Neural progenitor cell (in vitro differentiated cells): ENCODE data around the gene WDR70. TPM values are rescaled to one million over a fixed set of nuclear protein-coding genes. Genes with fewer than 3 reads are reported as not detected.

Experiments used
- DNase-seq: peaks from one replicate; pipeline ENCODE4 v3.0.0-alpha.2; 2016; ENCODE audit warnings: low spot score
- H2AFZ ChIP-seq: fragments of 200-600 bp; sonication (generic); replicated peaks from 2 replicates; pipeline ENCODE4 v1.6.1; 2016; ENCODE audit warnings: antibody characterized with exemption
- H3F3A ChIP-seq: fragments of 200-600 bp; sonication (generic); 2 replicates; pipeline ENCODE4 v1.6.1; 2016; ENCODE audit warnings: antibody characterized with exemption, low read depth
- H3K27ac ChIP-seq: fragments of 200-600 bp; sonication (generic); 2 replicates; pipeline ENCODE4 v1.5.1; 2016; ENCODE audit warnings: mild to moderate bottlenecking
- H3K27me3 ChIP-seq: fragments of 200-600 bp; sonication (generic); 2 replicates; pipeline ENCODE4 v1.6.1; 2016; ENCODE audit warnings: mild to moderate bottlenecking, moderate library complexity
- H3K36me3 ChIP-seq: fragments of 200-600 bp; sonication (generic); 2 replicates; pipeline ENCODE4 v1.5.1; 2016
- H3K4me1 ChIP-seq: fragments of 200-600 bp; sonication (generic); 2 replicates; pipeline ENCODE4 v1.6.1; 2016; ENCODE audit warnings: mixed run types
- H3K4me2 ChIP-seq: fragments of 200-600 bp; sonication (generic); 2 replicates; pipeline ENCODE4 v1.6.1; 2016
- H3K4me3 ChIP-seq: fragments of 200-600 bp; sonication (generic); 2 replicates; pipeline ENCODE4 v1.5.1; 2016
- H3K79me2 ChIP-seq: fragments of 200-600 bp; sonication (generic); 2 replicates; pipeline ENCODE4 v1.6.1; 2016; ENCODE audit warnings: low read depth
- H3K9ac ChIP-seq: fragments of 200-600 bp; sonication (generic); 2 replicates; pipeline ENCODE4 v1.6.1; 2016
- H3K9me3 ChIP-seq: fragments of 200-600 bp; sonication (generic); 2 replicates; pipeline ENCODE4 v1.5.1; 2016; ENCODE audit warnings: low read depth
- H4K20me1 ChIP-seq: fragments of 200-600 bp; sonication (generic); 2 replicates; pipeline ENCODE4 v1.6.1; 2016; ENCODE audit warnings: low read depth
- H3K27ac Mint-ChIP-seq: 3 replicates; pipeline ENCODE4 v1.8.0; 2021; ENCODE audit warnings: mixed read lengths
- H3K27me3 Mint-ChIP-seq: 2 replicates; pipeline ENCODE4 v1.8.0; 2022; ENCODE audit warnings: low read depth, mild to moderate bottlenecking, inconsistent platforms, moderate library complexity, mixed read lengths; ENCODE audit not compliant: insufficient read depth
- H3K36me3 Mint-ChIP-seq: 3 replicates; pipeline ENCODE4 v1.8.0; 2021; ENCODE audit warnings: mixed read lengths
- H3K4me1 Mint-ChIP-seq: 3 replicates; pipeline ENCODE4 v1.8.0; 2021; ENCODE audit warnings: mixed read lengths
- H3K4me3 Mint-ChIP-seq: 3 replicates; pipeline ENCODE4 v1.8.0; 2021; ENCODE audit warnings: mild to moderate bottlenecking, moderate library complexity, mixed read lengths
- H3K9me3 Mint-ChIP-seq: 3 replicates; pipeline ENCODE4 v1.8.0; 2020; ENCODE audit warnings: mixed read lengths
- CTCF ChIP-seq: fragments of 200-600 bp; sonication (generic); IDR thresholded peaks from 2 replicates; pipeline ENCODE4 v1.5.1; 2017; ENCODE audit warnings: antibody characterized with exemption, mild to moderate bottlenecking
- EZH2 ChIP-seq: fragments of 200-600 bp; sonication (generic); IDR thresholded peaks from 2 replicates; pipeline ENCODE4 v1.6.1; 2017; ENCODE audit warnings: antibody characterized with exemption, mild to moderate bottlenecking, moderate library complexity
- EZH2phosphoT487 ChIP-seq: fragments of 200-600 bp; sonication (generic); IDR thresholded peaks from 2 replicates; pipeline ENCODE4 v1.6.1; 2017; ENCODE audit warnings: antibody characterized with exemption
- total RNA-seq: library from RNA; depleted of rRNA; stranded (reverse); fragments of >200 nt; gene quantifications from 2 replicates; pipeline ENCODE4 v1.2.3, GENCODE V29; 2015; ENCODE audit warnings: low replicate concordance

WDR70 gene
- total RNA-seq, 1 donor from 2014 or later, result 46.2 TPM

- Histone ChIP-seq H3K4me1 (no peaks in the 10 kb centered on the region), H4K20me1 (no peaks in the 10 kb centered on the region), H3K27me3 (no peaks in the 10 kb centered on the region), H3K36me3 (no peaks in the 10 kb centered on the region), H3K4me2 (no peak overlapping the region), H3K4me3 (no peak overlapping the region), H3K9ac (no peak overlapping the region), H2AFZ (no peak overlapping the region), H3K79me2 (no peaks in the 10 kb centered on the region), H3F3A (no peaks in the 10 kb centered on the region), H3K27ac (no peak overlapping the region), H3K9me3 (no peaks in the 10 kb centered on the region)
- Mint-ChIP-seq H3K9me3 (peaks cover 14% of the 10 kb centered on the region), H3K27me3 (no peaks in the 10 kb centered on the region), H3K4me1 (no peaks in the 10 kb centered on the region), H3K27ac (no peak overlapping the region), H3K36me3 (peaks cover 7% of the 10 kb centered on the region), H3K4me3 (no peak overlapping the region)
- DNase-seq, result no peak
- no peak for TF ChIP-seq CTCF
- no peak for TF ChIP-seq EZH2
- no peak for TF ChIP-seq EZH2phosphoT487
Measured at GRCh38 chr5:37603072-37603471, 224.0 kb downstream of the WDR70 start.

- H3K36me3 ChIP-seq, result no peaks in the 10 kb centered on the region
- H3K4me3 ChIP-seq, result no peak overlapping the region
- H3K9me3 Mint-ChIP-seq, result peaks cover 14% of the 10 kb centered on the region
- H3K9me3 ChIP-seq, result no peaks in the 10 kb centered on the region
- H3F3A ChIP-seq, result no peaks in the 10 kb centered on the region
- no peaks in the 10 kb centered on the region for H3K27me3 ChIP-seq
- H3K4me1 Mint-ChIP-seq, result no peaks in the 10 kb centered on the region
- no peak overlapping the region for H3K4me2 ChIP-seq
- no peak overlapping the region for H3K27ac ChIP-seq
- no peaks in the 10 kb centered on the region for H3K79me2 ChIP-seq
- H3K4me1 ChIP-seq, result no peaks in the 10 kb centered on the region
- DNase-seq, result no peak
- H3K9ac ChIP-seq, result no peak overlapping the region
- peaks cover 10% of the 10 kb centered on the region for H3K36me3 Mint-ChIP-seq
- no peak overlapping the region for H3K27ac Mint-ChIP-seq
- no peaks in the 10 kb centered on the region for H3K27me3 Mint-ChIP-seq
- TF ChIP-seq EZH2phosphoT487, result no peak
- TF ChIP-seq EZH2, result no peak
- no peak for TF ChIP-seq CTCF
- H2AFZ ChIP-seq, result no peak overlapping the region
- H4K20me1 ChIP-seq, result no peaks in the 10 kb centered on the region
- H3K4me3 Mint-ChIP-seq, result no peak overlapping the region
Measured at GRCh38 chr5:37604290-37604689, 225.2 kb downstream of the WDR70 start.

GRCh38 chr5:37606148-37606547 is 227.0 kb downstream of the WDR70 start:
- Histone ChIP-seq H3K4me1 (no peaks in the 10 kb centered on the region), H3K36me3 (no peaks in the 10 kb centered on the region), H3F3A (no peaks in the 10 kb centered on the region), H3K79me2 (no peaks in the 10 kb centered on the region), H3K27ac (no peak overlapping the region), H3K27me3 (no peaks in the 10 kb centered on the region), H3K4me2 (no peak overlapping the region), H3K9ac (no peak overlapping the region), H3K9me3 (no peaks in the 10 kb centered on the region), H3K4me3 (no peak overlapping the region), H4K20me1 (no peaks in the 10 kb centered on the region), H2AFZ (no peak overlapping the region)
- no peaks in the 10 kb centered on the region for H3K4me1 Mint-ChIP-seq
- peaks cover 8% of the 10 kb centered on the region for H3K36me3 Mint-ChIP-seq
- no peak overlapping the region for H3K27ac Mint-ChIP-seq
- H3K27me3 Mint-ChIP-seq, result no peaks in the 10 kb centered on the region
- TF ChIP-seq EZH2, result no peak
- no peak for TF ChIP-seq CTCF
- no peak for TF ChIP-seq EZH2phosphoT487
- no peak for DNase-seq
- no peak overlapping the region for H3K4me3 Mint-ChIP-seq
- peaks cover 7% of the 10 kb centered on the region for H3K9me3 Mint-ChIP-seq
